DOHH2 (cell line): ENCODE results near the gene ARID4A.

ENCODE experiments used
- H3F3A ChIP-seq: fragments of 200-600 bp; sonication (generic), shearing (Covaris generic); 2 replicates; pipeline ENCODE4 v1.6.0; 2016; ENCODE audit warnings: antibody characterized with exemption, mild to moderate bottlenecking; ENCODE audit not compliant: control insufficient read depth, insufficient read depth
- H3K27ac ChIP-seq: fragments of 200-600 bp; sonication (generic); 2 replicates; pipeline ENCODE4 v1.5.1; 2014; ENCODE audit warnings: low read depth, mild to moderate bottlenecking, low read length, moderate library complexity
- H3K27me3 ChIP-seq: fragments of 200-600 bp; sonication (generic); 2 replicates; pipeline ENCODE4 v1.6.1; 2014; ENCODE audit warnings: mild to moderate bottlenecking, low read length, mixed read lengths; ENCODE audit not compliant: control insufficient read depth
- H3K36me3 ChIP-seq: fragments of 200-600 bp; sonication (generic); 2 replicates; pipeline ENCODE4 v1.6.1; 2014; ENCODE audit warnings: mild to moderate bottlenecking, low read length, moderate library complexity, mixed read lengths; ENCODE audit not compliant: control insufficient read depth
- H3K4me1 ChIP-seq: fragments of 200-600 bp; sonication (generic); 2 replicates; pipeline ENCODE4 v1.6.1; 2014; ENCODE audit warnings: mild to moderate bottlenecking, low read length, mixed read lengths; ENCODE audit not compliant: control insufficient read depth
- H3K4me2 ChIP-seq: fragments of 200-600 bp; sonication (generic); 2 replicates; pipeline ENCODE4 v1.6.0; 2014; ENCODE audit warnings: mild to moderate bottlenecking, low read length, moderate library complexity
- H3K4me3 ChIP-seq: fragments of 200-600 bp; sonication (generic); 2 replicates; pipeline ENCODE4 v1.5.1; 2014; ENCODE audit warnings: mild to moderate bottlenecking, low read length, mixed read lengths
- H3K79me2 ChIP-seq: fragments of 200-600 bp; sonication (generic); 2 replicates; pipeline ENCODE4 v1.6.1; 2014; ENCODE audit warnings: mild to moderate bottlenecking, low read length, mixed read lengths; ENCODE audit not compliant: control insufficient read depth
- H3K9me2 ChIP-seq: fragments of 200-600 bp; sonication (generic); replicated peaks from 2 replicates; pipeline ENCODE4 v1.6.1; 2014; ENCODE audit warnings: mild to moderate bottlenecking, low read length, mixed read lengths; ENCODE audit not compliant: control insufficient read depth
- H3K9me3 ChIP-seq: fragments of 200-600 bp; sonication (generic); 2 replicates; pipeline ENCODE4 v1.6.1; 2014; ENCODE audit warnings: antibody characterized with exemption, low read length, mixed read lengths; ENCODE audit not compliant: control insufficient read depth, insufficient read depth
- H4K20me1 ChIP-seq: fragments of 200-600 bp; sonication (generic); 2 replicates; pipeline ENCODE4 v1.6.0; 2014; ENCODE audit warnings: low read depth, mild to moderate bottlenecking, antibody characterized with exemption, low read length, moderate library complexity; ENCODE audit not compliant: control insufficient read depth, insufficient read depth
- EZH2phosphoT487 ChIP-seq: fragments of 200-600 bp; sonication (generic); IDR thresholded peaks from 2 replicates; pipeline ENCODE4 v1.6.1; 2017; ENCODE audit warnings: borderline replicate concordance, mild to moderate bottlenecking, antibody characterized with exemption, low read length, moderate library complexity, mixed read lengths
- TF ChIP-seq, protein P1 (sequence below): fragments of 200-600 bp; sonication (generic); IDR thresholded peaks from one replicate; pipeline ENCODE4 v1.5.1; 2014; ENCODE audit warnings: antibody characterized with exemption, mild to moderate bottlenecking, low read depth, low read length; ENCODE audit not compliant: poor library complexity, severe bottlenecking

Gene ARID4A

DNA sequence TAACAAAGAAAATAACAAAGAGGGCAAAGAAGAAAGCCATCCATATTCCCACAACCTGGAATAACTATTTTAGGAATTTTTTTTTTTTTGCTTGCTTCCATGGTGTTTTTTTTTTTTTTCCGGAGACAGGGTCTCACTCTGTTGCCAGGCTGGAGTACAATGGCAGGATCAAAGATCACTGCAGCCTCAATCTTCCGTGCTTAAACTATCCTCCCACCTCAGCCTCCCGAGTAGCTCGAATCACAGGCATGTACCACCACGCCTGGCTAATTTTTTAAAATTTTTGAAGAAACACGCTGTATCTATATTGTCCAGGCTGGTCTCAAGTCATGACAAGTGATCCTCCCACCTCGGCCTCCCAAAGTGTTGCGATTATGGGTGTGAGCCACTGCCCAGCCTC, 20.2 kb upstream of the ARID4A start:
- no peaks in the 10 kb centered on the region for H3K9me2 ChIP-seq
- no peaks in the 10 kb centered on the region for H4K20me1 ChIP-seq
- peaks cover 82% of the 10 kb centered on the region for H3K36me3 ChIP-seq
- H3K27ac ChIP-seq = no peak overlapping the region
- no peak overlapping the region for H3K4me3 ChIP-seq
- no peak overlapping the region for H3K4me2 ChIP-seq
- peaks cover 39% of the 10 kb centered on the region for H3K4me1 ChIP-seq
- H3F3A ChIP-seq = peaks cover 18% of the 10 kb centered on the region
- H3K79me2 ChIP-seq = peaks cover 97% of the 10 kb centered on the region
- H3K9me3 ChIP-seq = no peaks in the 10 kb centered on the region
- TF ChIP-seq, protein P1, sequence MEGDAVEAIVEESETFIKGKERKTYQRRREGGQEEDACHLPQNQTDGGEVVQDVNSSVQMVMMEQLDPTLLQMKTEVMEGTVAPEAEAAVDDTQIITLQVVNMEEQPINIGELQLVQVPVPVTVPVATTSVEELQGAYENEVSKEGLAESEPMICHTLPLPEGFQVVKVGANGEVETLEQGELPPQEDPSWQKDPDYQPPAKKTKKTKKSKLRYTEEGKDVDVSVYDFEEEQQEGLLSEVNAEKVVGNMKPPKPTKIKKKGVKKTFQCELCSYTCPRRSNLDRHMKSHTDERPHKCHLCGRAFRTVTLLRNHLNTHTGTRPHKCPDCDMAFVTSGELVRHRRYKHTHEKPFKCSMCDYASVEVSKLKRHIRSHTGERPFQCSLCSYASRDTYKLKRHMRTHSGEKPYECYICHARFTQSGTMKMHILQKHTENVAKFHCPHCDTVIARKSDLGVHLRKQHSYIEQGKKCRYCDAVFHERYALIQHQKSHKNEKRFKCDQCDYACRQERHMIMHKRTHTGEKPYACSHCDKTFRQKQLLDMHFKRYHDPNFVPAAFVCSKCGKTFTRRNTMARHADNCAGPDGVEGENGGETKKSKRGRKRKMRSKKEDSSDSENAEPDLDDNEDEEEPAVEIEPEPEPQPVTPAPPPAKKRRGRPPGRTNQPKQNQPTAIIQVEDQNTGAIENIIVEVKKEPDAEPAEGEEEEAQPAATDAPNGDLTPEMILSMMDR = no peak
- no peak for TF ChIP-seq EZH2phosphoT487
- no peaks in the 10 kb centered on the region for H3K27me3 ChIP-seq

DNA sequence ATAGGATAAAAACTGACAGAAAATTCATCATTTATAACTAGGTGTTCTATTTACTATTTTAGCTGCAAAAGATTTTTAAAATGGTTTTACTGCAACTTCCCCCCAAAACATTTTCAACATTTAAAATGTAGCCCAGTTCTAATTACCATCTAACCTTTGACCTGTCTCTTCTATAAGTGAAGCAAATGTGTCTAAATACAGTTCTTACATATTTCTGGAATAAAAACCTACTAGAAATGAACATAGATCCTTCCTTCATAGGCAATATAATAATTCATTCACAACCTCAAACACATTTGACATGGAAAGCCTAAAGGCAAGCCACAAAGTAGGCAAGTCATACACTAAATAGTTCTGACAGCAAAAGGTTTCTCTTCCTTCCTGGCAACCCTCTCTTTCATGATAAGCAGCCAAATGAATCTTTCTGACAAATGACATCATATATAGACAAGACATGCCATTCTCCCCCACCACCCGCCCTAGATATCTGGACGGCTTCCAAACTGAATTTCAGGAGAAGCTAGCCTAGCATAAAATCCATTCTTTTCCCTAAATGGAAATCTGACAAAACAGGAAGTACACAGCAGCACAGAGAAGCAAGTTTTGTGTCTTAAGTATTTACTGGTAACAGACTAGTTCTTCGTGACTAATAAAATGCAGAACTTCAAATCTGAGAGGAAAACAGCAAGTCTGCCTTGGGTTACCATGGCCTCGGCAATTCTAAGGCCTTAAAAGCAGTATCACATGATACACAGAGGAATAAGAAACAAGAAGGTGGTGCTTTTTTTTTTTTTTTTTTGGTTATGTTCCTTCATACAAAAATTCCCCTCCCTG, 17.2 kb upstream of the ARID4A start:
- H3F3A ChIP-seq = peaks cover 5% of the 10 kb centered on the region
- H3K79me2 ChIP-seq = peaks cover 96% of the 10 kb centered on the region
- peaks cover 81% of the 10 kb centered on the region for H3K36me3 ChIP-seq
- no peaks in the 10 kb centered on the region for H4K20me1 ChIP-seq
- H3K27ac ChIP-seq = peak overlapping the region; percentile 0; the same call in 1 of the 2 replicates
- H3K4me3 ChIP-seq = no peak overlapping the region
- H3K27me3 ChIP-seq = no peaks in the 10 kb centered on the region
- H3K4me1 ChIP-seq = peaks cover 28% of the 10 kb centered on the region
- H3K4me2 ChIP-seq = no peak overlapping the region
- no peaks in the 10 kb centered on the region for H3K9me2 ChIP-seq
- H3K9me3 ChIP-seq = no peaks in the 10 kb centered on the region
- no peak for TF ChIP-seq EZH2phosphoT487

DNA sequence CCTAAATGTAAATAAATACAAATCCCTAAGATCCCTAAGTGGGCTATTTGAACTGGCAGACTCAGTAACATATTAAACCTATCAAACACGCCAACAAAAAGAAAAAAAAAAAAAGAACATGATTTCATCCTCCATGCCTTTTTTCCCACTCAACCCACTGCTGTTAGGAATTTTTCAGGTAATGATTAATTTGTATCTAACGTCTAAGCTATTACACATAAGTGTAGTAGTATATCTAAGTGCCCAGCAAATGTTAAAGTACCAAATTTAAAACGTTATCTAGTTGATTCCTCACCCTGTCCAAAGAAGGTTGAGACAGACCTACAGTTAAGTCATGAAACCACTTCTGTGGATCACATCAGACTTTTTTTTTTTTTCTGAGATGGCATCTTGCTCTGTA, 16.4 kb upstream of the ARID4A start:
- no peaks in the 10 kb centered on the region for H4K20me1 ChIP-seq
- no peaks in the 10 kb centered on the region for H3K27me3 ChIP-seq
- H3K4me3 ChIP-seq = no peak overlapping the region
- no peak for TF ChIP-seq EZH2phosphoT487
- TF ChIP-seq, protein P1 = no peak
- H3F3A ChIP-seq = no peaks in the 10 kb centered on the region; the same call in 1 of the 2 replicates
- H3K9me2 ChIP-seq = no peaks in the 10 kb centered on the region
- peaks cover 21% of the 10 kb centered on the region for H3K4me1 ChIP-seq
- H3K79me2 ChIP-seq = peaks cover 93% of the 10 kb centered on the region
- H3K9me3 ChIP-seq = no peaks in the 10 kb centered on the region
- H3K4me2 ChIP-seq = no peak overlapping the region
- H3K27ac ChIP-seq = no peak overlapping the region
- peaks cover 82% of the 10 kb centered on the region for H3K36me3 ChIP-seq

DNA sequence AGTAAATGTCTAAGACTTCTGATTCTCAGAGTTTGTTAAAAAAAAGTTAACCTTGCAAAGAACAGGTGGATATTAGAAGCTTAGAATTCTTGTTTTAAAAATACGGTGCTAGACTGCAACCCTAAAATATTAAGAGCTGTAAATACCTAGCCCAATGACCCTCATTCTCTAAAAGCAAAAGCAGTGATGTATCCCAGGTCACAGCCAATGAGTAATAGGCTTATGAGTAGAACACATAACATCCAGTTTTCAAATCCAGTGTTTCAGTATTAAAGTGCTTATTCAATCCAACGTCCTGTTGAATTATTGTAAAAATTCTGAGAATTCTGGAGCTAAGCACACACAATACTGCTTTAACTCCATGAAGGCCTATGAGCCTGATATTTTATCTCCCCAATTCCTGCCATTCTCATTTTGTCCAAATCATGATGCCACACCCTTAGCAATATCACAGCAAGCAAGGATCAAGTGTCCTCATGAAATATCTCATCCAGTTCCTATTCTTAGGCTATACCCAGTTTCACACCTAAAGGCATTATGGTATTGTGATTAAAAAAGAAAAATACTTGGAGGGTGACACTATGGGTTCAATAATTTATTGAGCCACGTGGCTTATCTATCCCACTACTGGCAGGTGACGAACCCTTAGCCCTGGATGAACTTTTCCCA, 15.3 kb upstream of the ARID4A start:
- Histone ChIP-seq H4K20me1 (no peaks in the 10 kb centered on the region), H3K4me1 (peaks cover 21% of the 10 kb centered on the region), H3K4me3 (no peak overlapping the region), H3K9me3 (no peaks in the 10 kb centered on the region), H3K27ac (no peak overlapping the region), H3F3A (no peaks in the 10 kb centered on the region; the same call in 1 of the 2 replicates), H3K79me2 (peaks cover 95% of the 10 kb centered on the region), H3K4me2 (no peak overlapping the region), H3K27me3 (no peaks in the 10 kb centered on the region), H3K9me2 (no peaks in the 10 kb centered on the region), H3K36me3 (peaks cover 91% of the 10 kb centered on the region)
- TF ChIP-seq, protein P1 = no peak
- TF ChIP-seq EZH2phosphoT487 = no peak
